Lower leg skin (tissue), 4 donors: ENCODE measurements around the gene FANCC. TPM values are rescaled to one million over a fixed set of nuclear protein-coding genes. Genes with fewer than 3 reads are reported as not detected.

Experiments
- DNase-seq, 2 donors: peaks; one replicate each; pipeline ENCODE4 v3.0.0-alpha.2; 2019; ENCODE audit warnings: low spot score in 2 of 2
- H3K4me3 ChIP-seq: fragments of 200-600 bp; sonication (generic); 2 replicates; pipeline ENCODE4 v1.5.1; 2017; ENCODE audit warnings: mild to moderate bottlenecking, low read depth; ENCODE audit not compliant: poor library complexity, severe bottlenecking
- CTCF ChIP-seq, 3 donors: fragments of 450-650 bp; IDR thresholded peaks; one replicate each; pipeline ENCODE4 v1.5.1; 2016; ENCODE audit warnings: antibody characterized with exemption in 3 of 3, mild to moderate bottlenecking in 3 of 3, moderate library complexity in 2 of 3
- POLR2A ChIP-seq, 2 donors: fragments of 450-650 bp; IDR thresholded peaks; one replicate each; pipeline ENCODE4 v1.6.1; 2016 to 2017; ENCODE audit warnings: antibody characterized with exemption in 2 of 2, mild to moderate bottlenecking in 1 of 2, moderate library complexity in 1 of 2
- WGBS, 2 donors: methylation state at CpG; one replicate each; pipeline ENCODE4 v1.1.5; 2018; 5-methylcytosine and 5-hydroxymethylcytosine counted together
- intact Hi-C: fragments of 100-400 bp; cut with DNase I; formaldehyde crosslinking; loops from one replicate; pipeline ENCODE4 v1.15.0; 2023; ENCODE audit warnings: low total_unique reads
- total RNA-seq, 4 donors: library from RNA; depleted of rRNA; stranded (reverse); fragments of >200 nt; gene quantifications; one replicate each; pipeline ENCODE4 v1.1.0, GENCODE V29; 2016

Gene FANCC
- total RNA-seq, 4 donors from 2014 or later = 6.7 to 10.2 (median 8.1) TPM

GRCh38 chr9:95202076-95202681, 115.3 kb downstream of the FANCC start:
- TF ChIP-seq CTCF (IDR thresholded peaks at IDR 0.05) (no peak), POLR2A (IDR thresholded peaks at IDR 0.05) (no peak)
- intact Hi-C loops = no loop called here
- no peak overlapping the region for H3K4me3 ChIP-seq
- 69 to 75% methylated on average over 5 of the region's 5 CpGs for WGBS, 2 donors
- DNase-seq = no peak

- WGBS, 2 donors = 94 to 95% methylated on average over 4 of the region's 4 CpGs
- intact Hi-C loops = no loop called here
- TF ChIP-seq CTCF (IDR thresholded peaks at IDR 0.05) = no peak
- TF ChIP-seq POLR2A (IDR thresholded peaks at IDR 0.05) = no peak
- DNase-seq = no peak
- no peak overlapping the region for H3K4me3 ChIP-seq
Measured at GRCh38 chr9:95201206-95201605, 116.3 kb downstream of the FANCC start.

- no peak for TF ChIP-seq POLR2A (IDR thresholded peaks at IDR 0.05)
- no peak for TF ChIP-seq CTCF (IDR thresholded peaks at IDR 0.05)
- WGBS, 2 donors = 48 to 51% methylated on average over 3 of the region's 3 CpGs
- intact Hi-C loops = no loop called here
- no peak overlapping the region for H3K4me3 ChIP-seq
- no peak for DNase-seq
Measured at GRCh38 chr9:95197692-95198271, 119.7 kb downstream of the FANCC start.

- intact Hi-C loops = no loop called here
- TF ChIP-seq POLR2A (IDR thresholded peaks at IDR 0.05) (no peak), CTCF (IDR thresholded peaks at IDR 0.05) (no peak)
- H3K4me3 ChIP-seq = no peak overlapping the region
- no peak for DNase-seq
- WGBS, 2 donors = 94 to 96% methylated on average over 5 of the region's 5 CpGs
Measured at GRCh38 chr9:95193480-95193879, 124.0 kb downstream of the FANCC start.

GRCh38 chr9:95193067-95193466, 124.4 kb downstream of the FANCC start:
- H3K4me3 ChIP-seq = no peak overlapping the region
- intact Hi-C loops = no loop called here
- TF ChIP-seq CTCF (IDR thresholded peaks at IDR 0.05) (no peak), POLR2A (IDR thresholded peaks at IDR 0.05) (no peak)
- WGBS, 2 donors = 87 to 93% methylated on average over 8 of the region's 8 CpGs
- DNase-seq = no peak

- DNase-seq = no peak
- no peak for TF ChIP-seq CTCF (IDR thresholded peaks at IDR 0.05)
- no peak for TF ChIP-seq POLR2A (IDR thresholded peaks at IDR 0.05)
- intact Hi-C loops = no loop called here
- H3K4me3 ChIP-seq = no peak overlapping the region
- WGBS, 2 donors = 82 to 88% methylated on average over 1 of the region's 1 CpG
Measured at GRCh38 chr9:95192631-95193030, 124.9 kb downstream of the FANCC start.
